H9 (cell line): ENCODE data around the gene ACOT11. TPM values are rescaled to one million over a fixed set of nuclear protein-coding genes. Genes with fewer than 3 reads are reported as not detected.

Source experiments
- DNase-seq: peaks from one replicate; pipeline ENCODE4 v3.0.0-alpha.2; 2017
- H2AFZ ChIP-seq: one replicate; pipeline ENCODE4 v1.6.1; 2013; ENCODE audit warnings: mild to moderate bottlenecking, low read length, control low read depth, moderate library complexity
- H2AK5ac ChIP-seq: 2 replicates; pipeline ENCODE4 v1.6.1; 2013; ENCODE audit warnings: low read length, control low read depth, mixed read lengths; ENCODE audit not compliant: insufficient read length
- H2BK120ac ChIP-seq: one replicate; pipeline ENCODE4 v1.6.1; 2013; ENCODE audit warnings: low read depth, mild to moderate bottlenecking, low read length, control low read depth, inconsistent platforms; ENCODE audit not compliant: poor library complexity, severe bottlenecking
- H2BK12ac ChIP-seq: 2 replicates; pipeline ENCODE4 v1.6.1; 2013; ENCODE audit warnings: low read length, control low read depth, mixed read lengths, low read depth; ENCODE audit not compliant: insufficient read length
- H2BK15ac ChIP-seq: 2 replicates; pipeline ENCODE4 v1.6.1; 2013; ENCODE audit warnings: low read depth, low read length, control low read depth
- H2BK20ac ChIP-seq: one replicate; pipeline ENCODE4 v1.6.1; 2013; ENCODE audit warnings: low read depth, mild to moderate bottlenecking, low read length, control low read depth, inconsistent platforms; ENCODE audit not compliant: poor library complexity, severe bottlenecking
- H2BK5ac ChIP-seq: 2 replicates; pipeline ENCODE4 v1.6.1; 2013; ENCODE audit warnings: low read length, control low read depth, mixed read lengths; ENCODE audit not compliant: insufficient read length
- H3K14ac ChIP-seq: 2 replicates; pipeline ENCODE4 v1.6.1; 2013; ENCODE audit warnings: low read length, control low read depth; ENCODE audit not compliant: insufficient read depth
- H3K18ac ChIP-seq: 2 replicates; pipeline ENCODE4 v1.6.1; 2013; ENCODE audit warnings: low read depth, mild to moderate bottlenecking, mixed read lengths, low read length, control low read depth; ENCODE audit not compliant: insufficient read length
- H3K23ac ChIP-seq: 2 replicates; pipeline ENCODE4 v1.6.1; 2013; ENCODE audit warnings: low read length, control low read depth, mixed read lengths, low read depth; ENCODE audit not compliant: insufficient read length
- H3K23me2 ChIP-seq: 2 replicates; pipeline ENCODE4 v1.6.1; 2013; ENCODE audit warnings: low read depth, mild to moderate bottlenecking, mixed read lengths, low read length, control low read depth; ENCODE audit not compliant: insufficient read length, poor library complexity, severe bottlenecking
- H3K27ac ChIP-seq: 2 replicates; pipeline ENCODE4 v1.5.1; 2013; ENCODE audit warnings: low read length, control low read depth, mixed read lengths, low read depth; ENCODE audit not compliant: insufficient read length
- H3K27me3 ChIP-seq: 2 replicates; pipeline ENCODE4 v1.6.1; 2013; ENCODE audit warnings: low read length, control low read depth, inconsistent platforms; ENCODE audit not compliant: insufficient read depth
- H3K4ac ChIP-seq: 2 replicates; pipeline ENCODE4 v1.6.1; 2013; ENCODE audit warnings: low read depth, mild to moderate bottlenecking, control low read depth, inconsistent platforms, low read length, moderate library complexity
- H3K4me1 ChIP-seq: 2 replicates; pipeline ENCODE4 v1.6.1; 2013; ENCODE audit warnings: low read length, control low read depth, inconsistent platforms; ENCODE audit not compliant: insufficient read depth
- H3K4me2 ChIP-seq: 2 replicates; pipeline ENCODE4 v1.6.1; 2013; ENCODE audit warnings: low read length, control low read depth, mixed read lengths; ENCODE audit not compliant: insufficient read length, insufficient read depth
- H3K56ac ChIP-seq: 2 replicates; pipeline ENCODE4 v1.6.1; 2013; ENCODE audit warnings: low read depth, mild to moderate bottlenecking, mixed read lengths, low read length, control low read depth; ENCODE audit not compliant: insufficient read length
- H3K79me1 ChIP-seq: 2 replicates; pipeline ENCODE4 v1.6.1; 2013; ENCODE audit warnings: low read depth, mild to moderate bottlenecking, moderate library complexity, low read length, control low read depth, inconsistent platforms; ENCODE audit not compliant: insufficient read depth, poor library complexity, severe bottlenecking
- H3K79me2 ChIP-seq: 2 replicates; pipeline ENCODE4 v1.6.1; 2013; ENCODE audit warnings: low read length, control low read depth, inconsistent platforms; ENCODE audit not compliant: insufficient read depth
- H3K9ac ChIP-seq: 2 replicates; pipeline ENCODE4 v1.6.1; 2013; ENCODE audit warnings: low read length, control low read depth, mixed read lengths; ENCODE audit not compliant: insufficient read length; ENCODE audit errors: extremely low read depth
- H3K9me3 ChIP-seq: one replicate; pipeline ENCODE4 v1.6.1; 2013; ENCODE audit warnings: low read depth, low read length, inconsistent platforms; ENCODE audit not compliant: control insufficient read depth
- H3T11ph ChIP-seq: one replicate; pipeline ENCODE4 v1.6.1; 2013; ENCODE audit warnings: mild to moderate bottlenecking, low read length, control low read depth, inconsistent platforms
- H4K20me1 ChIP-seq: one replicate; pipeline ENCODE4 v1.6.1; 2013; ENCODE audit not compliant: control insufficient read depth, insufficient read length, insufficient read depth
- H4K5ac ChIP-seq: 2 replicates; pipeline ENCODE4 v1.6.1; 2013; ENCODE audit warnings: low read depth, mild to moderate bottlenecking, mixed read lengths, low read length, control low read depth; ENCODE audit not compliant: insufficient read length
- H4K8ac ChIP-seq: replicated peaks from 2 replicates; pipeline ENCODE4 v1.6.1; 2013; ENCODE audit warnings: low read length, control low read depth, mixed read lengths, low read depth; ENCODE audit not compliant: insufficient read length
- H4K91ac ChIP-seq: 2 replicates; pipeline ENCODE4 v1.6.1; 2013; ENCODE audit warnings: low read depth, mild to moderate bottlenecking, moderate library complexity, mixed read lengths, low read length, control low read depth; ENCODE audit not compliant: insufficient read length
- H3K27ac Mint-ChIP-seq, 3 experiments: 2 replicates in 2 of 3; 3 replicates in 1 of 3; pipeline ENCODE4 v1.8.0; 2020 to 2021; ENCODE audit warnings: mixed read lengths in 3 of 3, mild to moderate bottlenecking in 1 of 3, moderate library complexity in 1 of 3
- H3K27me3 Mint-ChIP-seq: 2 replicates; pipeline ENCODE4 v1.8.0; 2021; ENCODE audit warnings: low read depth, mild to moderate bottlenecking, moderate library complexity, mixed read lengths
- H3K36me3 Mint-ChIP-seq, 3 experiments: 2 replicates in 2 of 3; 3 replicates in 1 of 3; pipeline ENCODE4 v1.8.0; 2020 to 2021; ENCODE audit warnings: low read depth in 3 of 3, mixed read lengths in 3 of 3; ENCODE audit not compliant: insufficient read depth in 1 of 3
- H3K4me1 Mint-ChIP-seq, 2 experiments: 2 replicates each; pipeline ENCODE4 v1.8.0; 2020; ENCODE audit warnings: mixed read lengths in 2 of 2
- H3K4me3 Mint-ChIP-seq, 2 experiments: 2 replicates in 1 of 2; 3 replicates in 1 of 2; pipeline ENCODE4 v1.8.0; 2020 to 2021; ENCODE audit warnings: mild to moderate bottlenecking in 2 of 2, mixed read lengths in 2 of 2, moderate library complexity in 1 of 2
- H3K9me3 Mint-ChIP-seq, 2 experiments: 2 replicates in 1 of 2; 3 replicates in 1 of 2; pipeline ENCODE4 v1.8.0; 2020; ENCODE audit warnings: mild to moderate bottlenecking in 2 of 2, mixed read lengths in 2 of 2, moderate library complexity in 1 of 2
- WGBS: extraction: QIAGEN DNeasy Blood & Tissue Kit; methylation state at CpG from one replicate; pipeline ENCODE4 v1.1.7; 2013; ENCODE audit warnings: missing lambda C conversion rate, low lambda C conversion rate, mixed read lengths; ENCODE audit not compliant: insufficient read length; ENCODE audit errors: extremely low coverage; 5-methylcytosine and 5-hydroxymethylcytosine counted together
- total RNA-seq: library from RNA; stranded (reverse); gene quantifications from 2 replicates; pipeline ENCODE4 v1.2.1, GENCODE V29; 2021
- TF ChIP-seq, protein P1 (sequence below): fragments of 200-600 bp; sonication (generic); conservative IDR thresholded peaks from 3 replicates; pipeline ENCODE4 v1.8.0; 2021; ENCODE audit warnings: antibody characterized with exemption, mild to moderate bottlenecking

The ACOT11 gene
- total RNA-seq, 1 experiment from 2014 or later, result 4.0 TPM

DNA sequence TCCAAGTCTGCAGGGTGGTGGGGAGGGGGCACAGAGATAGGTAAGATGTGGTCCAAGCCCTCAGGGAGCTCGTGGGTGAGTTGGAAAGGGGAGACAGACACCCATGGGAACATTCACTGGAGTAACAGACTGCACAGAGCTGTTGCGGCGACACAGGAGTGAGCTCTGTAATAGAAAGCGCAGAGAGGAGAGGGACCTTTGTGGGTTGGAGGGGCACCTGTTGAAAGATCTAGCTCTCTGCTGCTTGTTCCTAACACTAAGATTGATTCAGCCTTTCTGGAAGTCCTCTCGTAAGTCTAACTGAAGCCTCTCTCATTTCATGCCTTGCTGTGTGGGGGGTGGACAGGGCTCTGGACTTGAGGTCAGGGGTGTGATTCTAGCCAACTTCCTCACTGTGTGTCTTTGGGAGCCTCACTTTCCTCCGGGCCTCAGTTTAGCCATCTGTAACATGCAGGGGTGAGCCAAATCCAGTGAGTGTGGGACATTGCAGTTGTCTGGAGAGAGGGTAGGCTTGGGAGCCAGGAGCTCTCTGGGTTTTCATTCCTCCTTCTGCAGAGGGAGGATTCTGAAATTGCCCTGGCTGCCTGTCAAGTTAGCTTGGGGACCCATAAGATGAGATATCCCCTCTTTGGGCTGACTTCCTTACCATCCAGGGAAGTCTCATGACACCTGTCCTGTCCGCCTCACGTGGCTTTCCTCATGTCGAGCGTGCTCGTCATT, 2.0 kb upstream of the ACOT11 start:
- no peak overlapping the region for H3K4me2 ChIP-seq
- no peaks in the 10 kb centered on the region for H3K9me3 ChIP-seq
- H2BK12ac ChIP-seq, result no peak overlapping the region
- no peaks in the 10 kb centered on the region; the same call in 1 of the 2 replicates for H3K27me3 ChIP-seq
- Mint-ChIP-seq H3K4me3 (no peak overlapping the region; a peak in 1 of 5 replicates), H3K27ac (peak overlapping the region in 2 of 3 experiments; percentile 28 to 68; a peak in 3 of 7 replicates), H3K4me1 (peaks cover 30 to 34% of the 10 kb centered on the region in 2 experiments), H3K9me3 (no peaks in the 10 kb centered on the region), H3K36me3 (no peaks in the 10 kb centered on the region), H3K27me3 (peaks cover 6% of the 10 kb centered on the region)
- no peak overlapping the region for H4K91ac ChIP-seq
- H2BK15ac ChIP-seq, result no peak overlapping the region
- H2AK5ac ChIP-seq, result no peak overlapping the region
- no peaks in the 10 kb centered on the region for H4K20me1 ChIP-seq
- no peak overlapping the region for H3K4ac ChIP-seq
- H2BK20ac ChIP-seq, result no peak overlapping the region
- no peak overlapping the region for H3K14ac ChIP-seq
- WGBS, result no CpG with 5 or more reads among the region's 11 CpGs
- no peak overlapping the region for H4K5ac ChIP-seq
- TF ChIP-seq, protein P1, sequence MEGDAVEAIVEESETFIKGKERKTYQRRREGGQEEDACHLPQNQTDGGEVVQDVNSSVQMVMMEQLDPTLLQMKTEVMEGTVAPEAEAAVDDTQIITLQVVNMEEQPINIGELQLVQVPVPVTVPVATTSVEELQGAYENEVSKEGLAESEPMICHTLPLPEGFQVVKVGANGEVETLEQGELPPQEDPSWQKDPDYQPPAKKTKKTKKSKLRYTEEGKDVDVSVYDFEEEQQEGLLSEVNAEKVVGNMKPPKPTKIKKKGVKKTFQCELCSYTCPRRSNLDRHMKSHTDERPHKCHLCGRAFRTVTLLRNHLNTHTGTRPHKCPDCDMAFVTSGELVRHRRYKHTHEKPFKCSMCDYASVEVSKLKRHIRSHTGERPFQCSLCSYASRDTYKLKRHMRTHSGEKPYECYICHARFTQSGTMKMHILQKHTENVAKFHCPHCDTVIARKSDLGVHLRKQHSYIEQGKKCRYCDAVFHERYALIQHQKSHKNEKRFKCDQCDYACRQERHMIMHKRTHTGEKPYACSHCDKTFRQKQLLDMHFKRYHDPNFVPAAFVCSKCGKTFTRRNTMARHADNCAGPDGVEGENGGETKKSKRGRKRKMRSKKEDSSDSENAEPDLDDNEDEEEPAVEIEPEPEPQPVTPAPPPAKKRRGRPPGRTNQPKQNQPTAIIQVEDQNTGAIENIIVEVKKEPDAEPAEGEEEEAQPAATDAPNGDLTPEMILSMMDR, result no peak
- H3K18ac ChIP-seq, result no peak overlapping the region
- H3K9ac ChIP-seq, result no peak overlapping the region
- H3K79me1 ChIP-seq, result no peaks in the 10 kb centered on the region
- no peak overlapping the region for H3K23ac ChIP-seq
- no peaks in the 10 kb centered on the region for H3K79me2 ChIP-seq
- H2BK5ac ChIP-seq, result no peak overlapping the region
- no peak overlapping the region for H3K56ac ChIP-seq
- H4K8ac ChIP-seq, result no peak overlapping the region
- H3K27ac ChIP-seq, result no peak overlapping the region
- no peak overlapping the region for H2BK120ac ChIP-seq
- no peak overlapping the region for H2AFZ ChIP-seq
- no peaks in the 10 kb centered on the region for H3K4me1 ChIP-seq
- DNase-seq, result no peak
- H3T11ph ChIP-seq, result no peak overlapping the region
- peaks cover 7% of the 10 kb centered on the region for H3K23me2 ChIP-seq
